Adrenal gland (tissue), 5 donors: ENCODE measurements around the gene VENTX.

Experiments used
- CTCF ChIP-seq, 6 experiments: fragments of 450-650 bp in 4 of 6; fragments of 200-600 bp in 2 of 6; sonication (generic) in 1 of 6; IDR thresholded peaks; 1 replicate in 5 of 6; 2 replicates in 1 of 6; pipeline versions ENCODE4 v1.5.1 to v1.8.0; 2016 to 2021; ENCODE audit warnings: antibody characterized with exemption in 6 of 6, mild to moderate bottlenecking in 2 of 6, moderate library complexity in 1 of 6
- POLR2A ChIP-seq, 2 donors: fragments of 450-650 bp; IDR thresholded peaks; one replicate each; pipeline ENCODE4 v1.6.1; 2017; ENCODE audit warnings: antibody characterized with exemption in 2 of 2, mild to moderate bottlenecking in 2 of 2, moderate library complexity in 1 of 2
- donor health status: DM: no; HTN: no; CAD: no.

- TF ChIP-seq CTCF (IDR thresholded peaks at IDR 0.05) (no peak), POLR2A (IDR thresholded peaks at IDR 0.05) (no peak)
Observed at GRCh38 chr10:133276100-133276434, 38.4 kb downstream of the VENTX start.
